ENCODE results near the gene ATXN7L2.
A peak's percentile ranks its signal among the peaks of the same experiment; 100 is the strongest.
"Not testable (repeated sequence)": the region's sequence is repeated elsewhere in the genome, so short reads cannot be mapped to it uniquely, and the experiment has no call there.

The ATXN7L2 gene
- total RNA-seq: 13.7 to 30.5 (median 27.0) reads per million in 3 experiments

GRCh38 chr1:109483672-109484518 is at the start of gene ATXN7L2:
ATXN7L2 (plus strand) TSS chr1:109483905; CDS start chr1:109483954, 49 bp downstream.
- DNase-seq: peak; percentile 91

GRCh38 chr1:109434484-109434883 is 49.2 kb upstream of the ATXN7L2 start:
- DNase-seq: no peak

- DNase-seq: no peak
These were observed 44.9 kb upstream of the ATXN7L2 start for GRCh38 chr1:109438798-109439297.

- DNase-seq: no peak
These were observed 42.6 kb upstream of the ATXN7L2 start for GRCh38 chr1:109441069-109441468.

- no peak for DNase-seq
These were observed 40.2 kb upstream of the ATXN7L2 start for GRCh38 chr1:109443476-109443875.

GRCh38 chr1:109444346-109444745 is 39.4 kb upstream of the ATXN7L2 start:
- no peak for DNase-seq

GRCh38 chr1:109445949-109446695 is 37.6 kb upstream of the ATXN7L2 start:
- not testable (repeated sequence) for DNase-seq

- DNase-seq: no peak
These were observed 36.2 kb upstream of the ATXN7L2 start for GRCh38 chr1:109447524-109447923.

- no peak for DNase-seq
These were observed 29.1 kb upstream of the ATXN7L2 start for GRCh38 chr1:109454497-109455133.

- no peak for DNase-seq
These were observed 25.9 kb upstream of the ATXN7L2 start for GRCh38 chr1:109457819-109458218.

GRCh38 chr1:109466125-109466451 is 17.6 kb upstream of the ATXN7L2 start:
- DNase-seq: no peak

- DNase-seq: no peak
These were observed 17.0 kb upstream of the ATXN7L2 start, which contains the start of gene SYPL2 for GRCh38 chr1:109466452-109467300. SYPL2 (plus strand) TSS chr1:109466546; CDS start chr1:109466844, 298 bp downstream.

GRCh38 chr1:109467301-109467777 is 16.4 kb upstream of the ATXN7L2 start:
- DNase-seq: no peak

GRCh38 chr1:109468061-109468460 is 15.6 kb upstream of the ATXN7L2 start:
- DNase-seq: no peak

GRCh38 chr1:109468903-109469302 is 14.8 kb upstream of the ATXN7L2 start:
- no peak for DNase-seq

GRCh38 chr1:109470245-109470644 is 13.5 kb upstream of the ATXN7L2 start:
- DNase-seq: no peak

GRCh38 chr1:109472779-109473178 is 10.9 kb upstream of the ATXN7L2 start:
- no peak for DNase-seq

- not testable (repeated sequence) for DNase-seq
These were observed 10.2 kb upstream of the ATXN7L2 start for GRCh38 chr1:109473284-109474057.

GRCh38 chr1:109474697-109475096 is 9.0 kb upstream of the ATXN7L2 start:
- no peak for DNase-seq

- DNase-seq: no peak
These were observed 8.4 kb upstream of the ATXN7L2 start for GRCh38 chr1:109475261-109475660.

GRCh38 chr1:109476825-109477224 is 6.9 kb upstream of the ATXN7L2 start:
- no peak for DNase-seq
